NCI-H2107 treated with DMSO at 0.1 percent for 48 hours (cell line): ENCODE data around the gene ABHD12.

Experiments
- DNase-seq: peaks from one replicate; lab custom pipeline; 2025; ENCODE audit not compliant: unreplicated experiment; lab: John Stamatoyannopoulos, UW

The ABHD12 gene

GRCh38 chr20:25291432-25292133 lies 99.1 kb downstream of the ABHD12 start:
- no peak for DNase-seq

GRCh38 chr20:25290646-25291431 lies 99.8 kb downstream of the ABHD12 start:
- no peak for DNase-seq

GRCh38 chr20:25289886-25290597 lies 100.6 kb downstream of the ABHD12 start:
- DNase-seq, result no peak

- DNase-seq, result no peak
Measured at GRCh38 chr20:25288291-25289181, 102.1 kb downstream of the ABHD12 start.

GRCh38 chr20:25287631-25288290 lies 102.9 kb downstream of the ABHD12 start:
- DNase-seq, result no peak

- no peak for DNase-seq
Measured at GRCh38 chr20:25286917-25287316, 103.7 kb downstream of the ABHD12 start.

- no peak for DNase-seq
Measured at GRCh38 chr20:25285856-25286798, 104.5 kb downstream of the ABHD12 start.

GRCh38 chr20:25285091-25285647 lies 105.5 kb downstream of the ABHD12 start:
- no peak for DNase-seq

GRCh38 chr20:25284131-25284601 lies 106.5 kb downstream of the ABHD12 start:
- no peak for DNase-seq

GRCh38 chr20:25283221-25283951 lies 107.2 kb downstream of the ABHD12 start:
- DNase-seq, result no peak

- DNase-seq, result no peak
Measured at GRCh38 chr20:25282796-25283195, 107.8 kb downstream of the ABHD12 start.

- DNase-seq, result no peak
Measured at GRCh38 chr20:25282034-25282781, 108.4 kb downstream of the ABHD12 start.

- peak; percentile 80 for DNase-seq
Measured at GRCh38 chr20:25281541-25281991, 109.1 kb downstream of the ABHD12 start.

- no peak for DNase-seq
Measured at GRCh38 chr20:25280574-25281535, 109.8 kb downstream of the ABHD12 start.

- peak; percentile 59 for DNase-seq
Measured at GRCh38 chr20:25280051-25280573, 110.5 kb downstream of the ABHD12 start.

GRCh38 chr20:25279403-25279802 lies 111.2 kb downstream of the ABHD12 start:
- DNase-seq, result no peak
